ENCODE data around the gene TREM1. TPM values are rescaled to one million over a fixed set of nuclear protein-coding genes. Genes with fewer than 3 reads are reported as not detected.
A peak's percentile ranks its signal among the peaks of the same experiment; 100 is the strongest.

The TREM1 gene
- total RNA-seq, 2 experiments from 2014 or later, result not detected

GRCh38 chr6:41332842-41333736, 46.6 kb upstream of the TREM1 start:
- ATAC-seq (peak; percentile 1), DNase-seq (no peak)
- no peak for TF ChIP-seq CTCF (IDR thresholded peaks at IDR 0.05)
- CTCF ChIA-PET, result interaction anchor here (0.8 to 6.5 kb wide), 16 partner anchors 7 to 295 kb away, joined by 3 to 106 read pairs (median 5); partner anchors contain the start of gene OARD1
- Mint-ChIP-seq H3K4me3 (peak overlapping the region; percentile 33), H3K27me3 (no peaks in the 10 kb centered on the region), H3K4me1 (ENCODE audit: low read depth) (peaks cover 56% of the 10 kb centered on the region), H3K9me3 (no peaks in the 10 kb centered on the region), H3K27ac (peak overlapping the region; percentile 93), H3K36me3 (ENCODE audit: low read depth) (no peaks in the 10 kb centered on the region)
- POLR2A ChIA-PET, result interaction anchor here (0.6 to 2.7 kb wide), 8 partner anchors 12 to 262 kb away, joined by 3 to 34 read pairs (median 6); partner anchors contain the start of gene TREML2
- intact Hi-C loops (cut with micrococcal nuclease), result no loop called here

GRCh38 chr6:41332241-41332640, 45.8 kb upstream of the TREM1 start:
- ChIA-PET POLR2A (interaction anchor here (1.0 to 1.9 kb wide), 3 partner anchors 13 to 132 kb away, joined by 3 to 6 read pairs (median 5); partner anchors contain the start of gene TREML2), CTCF (interaction anchor here (0.8 to 6.5 kb wide), 8 partner anchors 12 to 296 kb away, joined by 3 to 106 read pairs (median 20); no protein-coding TSS in a partner anchor)
- Mint-ChIP-seq H3K9me3 (no peaks in the 10 kb centered on the region), H3K27ac (no peak overlapping the region), H3K27me3 (no peaks in the 10 kb centered on the region), H3K4me3 (no peak overlapping the region), H3K36me3 (ENCODE audit: low read depth) (no peaks in the 10 kb centered on the region), H3K4me1 (ENCODE audit: low read depth) (peaks cover 56% of the 10 kb centered on the region)
- intact Hi-C loops (cut with micrococcal nuclease), result no loop called here
- DNase-seq, result no peak
- no peak for TF ChIP-seq CTCF (IDR thresholded peaks at IDR 0.05)
- no peak for ATAC-seq

- H3K27ac Mint-ChIP-seq, result no peak overlapping the region
- H3K36me3 Mint-ChIP-seq (ENCODE audit: low read depth), result no peaks in the 10 kb centered on the region
- no peaks in the 10 kb centered on the region for H3K9me3 Mint-ChIP-seq
- ChIA-PET CTCF (interaction anchor here (0.8 to 6.5 kb wide), 4 partner anchors 11 to 297 kb away, joined by 3 to 106 read pairs (median 25); no protein-coding TSS in a partner anchor), POLR2A (interaction anchor here (1.0 to 1.1 kb wide), 2 partner anchors 11 to 12 kb away, joined by 3 read pairs; no protein-coding TSS in a partner anchor)
- H3K4me3 Mint-ChIP-seq, result no peak overlapping the region
- DNase-seq (no peak), ATAC-seq (no peak)
- no peak for TF ChIP-seq CTCF (IDR thresholded peaks at IDR 0.05)
- no peaks in the 10 kb centered on the region for H3K27me3 Mint-ChIP-seq
- H3K4me1 Mint-ChIP-seq (ENCODE audit: low read depth), result peaks cover 53% of the 10 kb centered on the region
- intact Hi-C loops (cut with micrococcal nuclease), result no loop called here
These were observed 45.1 kb upstream of the TREM1 start for GRCh38 chr6:41331401-41332150.

- ATAC-seq (no peak), DNase-seq (no peak)
- Mint-ChIP-seq H3K4me3 (no peak overlapping the region), H3K27ac (no peak overlapping the region), H3K4me1 (ENCODE audit: low read depth) (peaks cover 11% of the 10 kb centered on the region), H3K36me3 (ENCODE audit: low read depth) (no peaks in the 10 kb centered on the region), H3K9me3 (no peaks in the 10 kb centered on the region), H3K27me3 (no peaks in the 10 kb centered on the region)
- ChIA-PET POLR2A (no interaction called here), CTCF (interaction anchor here (2.1 kb wide), 1 partner anchor 20 kb away, joined by 6 read pairs; no protein-coding TSS in a partner anchor)
- TF ChIP-seq CTCF (IDR thresholded peaks at IDR 0.05), result no peak
- intact Hi-C loops (cut with micrococcal nuclease), result no loop called here
These were observed 40.7 kb upstream of the TREM1 start for GRCh38 chr6:41327177-41327576.

Data from activated CD8-positive, alpha-beta T cell treated with anti-CD3 and anti-CD28 coated beads for 36 hours (primary cell).